SK-N-SH (cell line): ENCODE measurements around the gene LRRIQ1. TPM values are rescaled to one million over a fixed set of nuclear protein-coding genes. Genes with fewer than 3 reads are reported as not detected.
A peak's percentile ranks its signal among the peaks of the same experiment; 100 is the strongest.

Experiments
- CTCF ChIA-PET: fragments of 300-600, 350-600 bp; formaldehyde crosslinking; extraction: SDS; loops from one replicate; lab custom pipeline; 2021; lab: Yijun Ruan, JAX
- POLR2A ChIA-PET: fragments of 350-600 bp; sonication (Branson Sonifier 250); formaldehyde crosslinking; extraction: SDS; loops from one replicate; lab custom pipeline; 2020; ENCODE audit warnings: antibody characterized with exemption, inconsistent platforms; lab: Yijun Ruan, JAX
- DNase-seq: peaks from one replicate; pipeline ENCODE4 v3.0.0; 2012
- H2AFZ ChIP-seq: fragments of 200-600 bp; sonication (generic); 2 replicates; pipeline ENCODE4 v1.8.1; 2016; ENCODE audit warnings: antibody characterized with exemption, mild to moderate bottlenecking, low read depth
- H3F3A ChIP-seq: fragments of 200-600 bp; sonication (generic); replicated peaks from 2 replicates; pipeline ENCODE3; 2016; ENCODE audit warnings: antibody characterized with exemption, mild to moderate bottlenecking; ENCODE audit not compliant: insufficient read depth
- H3K27ac ChIP-seq, 2 experiments: fragments of 200-500 bp in 1 of 2; fragments of 200-600 bp in 1 of 2; sonication (Bioruptor generic) in 1 of 2; sonication (generic), shearing (Covaris generic) in 1 of 2; 2 replicates each; pipeline versions ENCODE4 v1.5.1 to v1.6.1; 2014 to 2016; ENCODE audit warnings: low read depth in 2 of 2, inconsistent platforms in 1 of 2, low read length in 1 of 2, mild to moderate bottlenecking in 1 of 2, mixed read lengths in 1 of 2
- H3K27me3 ChIP-seq: fragments of 200-600 bp; sonication (generic), shearing (Covaris generic); 2 replicates; pipeline ENCODE4 v1.6.1; 2016; ENCODE audit warnings: mixed run types; ENCODE audit not compliant: insufficient read depth
- H3K36me3 ChIP-seq, 2 experiments: fragments of 200-500 bp in 1 of 2; fragments of 200-600 bp in 1 of 2; sonication (Bioruptor generic) in 1 of 2; sonication (generic) in 1 of 2; replicated peaks in 1 of 2; 2 replicates each; pipeline versions ENCODE3 to v1.5.1; 2014 to 2016; ENCODE audit warnings: low read length in 1 of 2, mild to moderate bottlenecking in 1 of 2; ENCODE audit not compliant: insufficient read depth in 2 of 2, control insufficient read depth in 1 of 2
- H3K4me1 ChIP-seq, 2 experiments: fragments of 200-500 bp in 1 of 2; fragments of 200-600 bp in 1 of 2; sonication (Bioruptor generic) in 1 of 2; sonication (generic), shearing (Covaris generic) in 1 of 2; 2 replicates each; pipeline versions ENCODE4 v1.5.1 to v1.6.1; 2014 to 2016; ENCODE audit warnings: low read depth in 1 of 2, low read length in 1 of 2, mixed run types in 1 of 2; ENCODE audit not compliant: insufficient read depth in 2 of 2, control insufficient read depth in 1 of 2
- H3K4me2 ChIP-seq: fragments of 200-600 bp; sonication (generic), shearing (Covaris generic); 2 replicates; pipeline ENCODE4 v1.6.1; 2017; ENCODE audit warnings: mixed run types
- H3K4me3 ChIP-seq, 2 experiments: fragments of 200-500 bp in 1 of 2; fragments of 200-600 bp in 1 of 2; sonication (Bioruptor generic) in 1 of 2; sonication (generic), shearing (Covaris generic) in 1 of 2; 2 replicates each; pipeline versions ENCODE4 v1.5.1 to v1.8.1; 2014 to 2016; ENCODE audit warnings: low read depth in 2 of 2, inconsistent platforms in 1 of 2, low read length in 1 of 2, mild to moderate bottlenecking in 1 of 2, mixed read lengths in 1 of 2, moderate library complexity in 1 of 2
- H3K79me2 ChIP-seq: fragments of 200-600 bp; sonication (generic); 2 replicates; pipeline ENCODE4 v1.8.1; 2017; ENCODE audit warnings: mild to moderate bottlenecking; ENCODE audit not compliant: insufficient read depth
- H3K9ac ChIP-seq: fragments of 200-600 bp; sonication (generic); 2 replicates; pipeline ENCODE4 v1.6.1; 2017; ENCODE audit warnings: mixed run types
- H3K9me2 ChIP-seq: fragments of 200-600 bp; sonication (generic); 2 replicates; pipeline ENCODE4 v1.6.1; 2017; ENCODE audit warnings: mixed run types
- H3K9me3 ChIP-seq: fragments of 200-600 bp; sonication (generic); 2 replicates; pipeline ENCODE4 v1.6.1; 2017; ENCODE audit warnings: mixed run types, mild to moderate bottlenecking, moderate library complexity
- H4K20me1 ChIP-seq: fragments of 200-600 bp; sonication (generic); 2 replicates; pipeline ENCODE4 v1.6.1; 2017; ENCODE audit warnings: mild to moderate bottlenecking, mixed run types; ENCODE audit not compliant: insufficient read depth
- CTCF ChIP-seq: fragments of 200-600 bp; sonication (generic); IDR thresholded peaks from 2 replicates; pipeline ENCODE4 v1.6.1; 2017; ENCODE audit warnings: antibody characterized with exemption, mild to moderate bottlenecking, moderate library complexity
- ELF1 ChIP-seq: IDR thresholded peaks from 2 replicates; pipeline ENCODE4 v1.4.0; 2012
- EP300 ChIP-seq, 2 experiments: IDR thresholded peaks; 2 replicates each; pipeline versions ENCODE4 v1.4.0 to v1.6.1; 2012; ENCODE audit warnings: borderline replicate concordance in 1 of 2, low read depth in 1 of 2, low read length in 1 of 2
- FOSL2 ChIP-seq: IDR thresholded peaks from 2 replicates; pipeline ENCODE4 v1.4.0; 2012; ENCODE audit warnings: low read depth, mild to moderate bottlenecking, moderate library complexity, borderline replicate concordance
- FOXJ3 ChIP-seq: sonication (generic); formaldehyde crosslinking; IDR thresholded peaks from 2 replicates; pipeline ENCODE4 v1.5.1; 2020; ENCODE audit warnings: mild to moderate bottlenecking, missing genetic modification reagents
- JUND ChIP-seq: IDR thresholded peaks from 2 replicates; pipeline ENCODE4 v1.4.0; 2012
- MEF2A ChIP-seq: IDR thresholded peaks from 2 replicates; pipeline ENCODE4 v1.4.0; 2012; ENCODE audit warnings: low read depth, borderline replicate concordance
- NFIC ChIP-seq: IDR thresholded peaks from 2 replicates; pipeline ENCODE4 v1.4.0; 2012; ENCODE audit warnings: borderline replicate concordance
- RAD21 ChIP-seq: IDR thresholded peaks from 2 replicates; pipeline ENCODE4 v1.6.1; 2012; ENCODE audit warnings: mild to moderate bottlenecking, low read length
- RCOR1 ChIP-seq: fragments of 150-350 bp; IDR thresholded peaks from 2 replicates; pipeline ENCODE4 v1.6.1; 2017; ENCODE audit warnings: antibody characterized with exemption, low read length
- SMC3 ChIP-seq: IDR thresholded peaks from 2 replicates; pipeline ENCODE4 v1.6.1; 2012; ENCODE audit warnings: low read depth, low read length, improper control_type of control experiment
- USF2 ChIP-seq: fragments of 150-350 bp; IDR thresholded peaks from 2 replicates; pipeline ENCODE4 v1.6.1; 2017; ENCODE audit warnings: antibody characterized with exemption, low read length, low read depth, borderline replicate concordance
- YY1 ChIP-seq: IDR thresholded peaks from 2 replicates; pipeline ENCODE4 v1.4.0; 2012; ENCODE audit warnings: low read depth, mild to moderate bottlenecking
- ZBTB33 ChIP-seq: IDR thresholded peaks from 2 replicates; pipeline ENCODE4 v1.4.0; 2012; ENCODE audit warnings: low read depth, borderline replicate concordance
- WGBS: methylation state at CpG from one replicate; pipeline ENCODE4 v1.1.6; 2017; ENCODE audit warnings: low lambda C conversion rate; 5-methylcytosine and 5-hydroxymethylcytosine counted together
- polyA plus RNA-seq, 3 experiments: library from polyadenylated mRNA; depleted of rRNA; stranded (reverse); fragments of >200 nt; gene quantifications; 2 replicates each; pipeline ENCODE4 v1.2.3, GENCODE V29; 2012

LRRIQ1 gene
- polyA plus RNA-seq, 1 of the 3 experiments (the other 2 are of a cell fraction): 0.39 TPM

- H3K4me1 ChIP-seq: peaks cover 0 to 4% of the 10 kb centered on the region in 2 experiments; a peak in 2 of 4 replicates
- H3K9ac ChIP-seq: no peak overlapping the region
- WGBS: 4% methylated on average over 1 of the region's 1 CpG
- TF ChIP-seq FOSL2: peak; percentile 44; the same call in 1 of the 2 replicates
- peak; percentile 81 for TF ChIP-seq RAD21
- peak; percentile 74; the same call in 1 of the 2 replicates for TF ChIP-seq NFIC
- TF ChIP-seq YY1: no peak
- no peak for TF ChIP-seq JUND
- peak; percentile 50; the same call in 1 of the 2 replicates for TF ChIP-seq SMC3
- no peak for TF ChIP-seq ELF1
- TF ChIP-seq USF2: no peak
- TF ChIP-seq CTCF: peak; percentile 75
- TF ChIP-seq EP300 (IDR thresholded peaks at IDR 0.05; ENCODE audit: borderline replicate concordance in 1 of 2, low read depth in 1 of 2, low read length in 1 of 2): no peak
- H4K20me1 ChIP-seq: no peaks in the 10 kb centered on the region
- DNase-seq: peak; percentile 12
- peak overlapping the region in 1 of 2 experiments; percentile 6; a peak in 1 of 4 replicates for H3K4me3 ChIP-seq
- H3F3A ChIP-seq: peaks cover 6% of the 10 kb centered on the region
- peak overlapping the region; percentile 52; the same call in 1 of the 2 replicates for H2AFZ ChIP-seq
- ChIA-PET POLR2A (no interaction called here), CTCF (interaction anchor here (0.6 to 3.9 kb wide), 30 partner anchors 9 to 796 kb away, joined by 3 to 28 read pairs (median 3); no protein-coding TSS in a partner anchor)
- no peaks in the 10 kb centered on the region for H3K79me2 ChIP-seq
- peak overlapping the region; percentile 0; the same call in 1 of the 2 replicates for H3K4me2 ChIP-seq
- no peaks in the 10 kb centered on the region for H3K36me3 ChIP-seq
- H3K9me3 ChIP-seq: no peaks in the 10 kb centered on the region
- no peaks in the 10 kb centered on the region for H3K27me3 ChIP-seq
- no peaks in the 10 kb centered on the region for H3K9me2 ChIP-seq
- no peak overlapping the region for H3K27ac ChIP-seq
Measured at GRCh38 chr12:85076688-85077430, 40.7 kb downstream of the LRRIQ1 start.

GRCh38 chr12:85085066-85085465, 48.9 kb downstream of the LRRIQ1 start:
- ChIA-PET POLR2A (no interaction called here), CTCF (interaction anchor here (0.6 to 1.3 kb wide), 2 partner anchors 8 to 66 kb away, joined by 3 to 4 read pairs; no protein-coding TSS in a partner anchor)
- H3K36me3 ChIP-seq: no peaks in the 10 kb centered on the region
- H3K4me2 ChIP-seq: no peak overlapping the region
- no peaks in the 10 kb centered on the region for H3K79me2 ChIP-seq
- no peak for DNase-seq
- H3K4me3 ChIP-seq: no peak overlapping the region
- H3K9ac ChIP-seq: no peak overlapping the region
- no peak overlapping the region for H3K27ac ChIP-seq
- no peaks in the 10 kb centered on the region for H3K9me2 ChIP-seq
- H3F3A ChIP-seq: no peaks in the 10 kb centered on the region
- no peaks in the 10 kb centered on the region for H3K4me1 ChIP-seq
- H4K20me1 ChIP-seq: no peaks in the 10 kb centered on the region
- no peak for TF ChIP-seq FOSL2
- TF ChIP-seq ELF1: no peak
- no peak for TF ChIP-seq RCOR1
- TF ChIP-seq ZBTB33: no peak
- no peak for TF ChIP-seq FOXJ3 (CRISPR knock-in tag)
- TF ChIP-seq MEF2A: no peak
- no peaks in the 10 kb centered on the region for H3K27me3 ChIP-seq
- H2AFZ ChIP-seq: no peak overlapping the region
- 73% methylated on average over 5 of the region's 5 CpGs for WGBS
- no peaks in the 10 kb centered on the region for H3K9me3 ChIP-seq
